H1 (cell line): ENCODE results near the gene ENPP3. TPM values are rescaled to one million over a fixed set of nuclear protein-coding genes. Genes with fewer than 3 reads are reported as not detected.
A peak's percentile ranks its signal among the peaks of the same experiment; 100 is the strongest.

Experiments
- CTCF ChIA-PET: fragments of 300-600 bp; sonication (Branson Sonifier 250); formaldehyde crosslinking; loops from one replicate; lab custom pipeline; 2021; ENCODE audit not compliant: partially characterized antibody; lab: Charles Lee
- POLR2A ChIA-PET: fragments of 300-600 bp; sonication (Branson Sonifier 250); formaldehyde crosslinking; loops from one replicate; lab custom pipeline; 2021; ENCODE audit warnings: inconsistent platforms; ENCODE audit not compliant: partially characterized antibody; lab: Charles Lee
- DNase-seq, 2 experiments: peaks; one replicate each; pipeline versions ENCODE4 v3.0.0 to v3.0.0-alpha.2; 2010 to 2022; ENCODE audit warnings: low spot score in 2 of 2, low read depth in 1 of 2, mixed read lengths in 1 of 2
- FAIRE-seq: peaks from 2 replicates; lab custom pipeline; 2011; peaks lifted over from hg19 to GRCh38; lab: Jason Lieb, UNC
- H2AFZ ChIP-seq: 2 replicates; pipeline ENCODE4 v1.8.1; 2012; ENCODE audit warnings: low read length, inconsistent platforms
- H2AK5ac ChIP-seq: 2 replicates; pipeline ENCODE4 v1.6.1; 2013; ENCODE audit warnings: low read depth, low read length
- H2BK120ac ChIP-seq: replicated peaks from 2 replicates; pipeline ENCODE3; 2013; ENCODE audit warnings: low read depth, low read length, inconsistent platforms
- H2BK12ac ChIP-seq: 2 replicates; pipeline ENCODE4 v1.6.1; 2013; ENCODE audit warnings: low read depth, low read length
- H2BK15ac ChIP-seq: 2 replicates; pipeline ENCODE4 v1.6.1; 2013; ENCODE audit warnings: low read length
- H2BK20ac ChIP-seq: 2 replicates; pipeline ENCODE4 v1.6.1; 2013; ENCODE audit warnings: low read length
- H2BK5ac ChIP-seq: 2 replicates; pipeline ENCODE4 v1.6.1; 2013; ENCODE audit warnings: low read depth, low read length
- H3K14ac ChIP-seq: 2 replicates; pipeline ENCODE4 v1.6.1; 2013; ENCODE audit warnings: inconsistent platforms; ENCODE audit not compliant: insufficient read length
- H3K18ac ChIP-seq: 2 replicates; pipeline ENCODE4 v1.6.1; 2013; ENCODE audit warnings: low read length; ENCODE audit errors: extremely low read depth
- H3K23ac ChIP-seq: 2 replicates; pipeline ENCODE4 v1.6.1; 2013; ENCODE audit warnings: inconsistent platforms; ENCODE audit not compliant: insufficient read length
- H3K23me2 ChIP-seq: 2 replicates; pipeline ENCODE4 v1.6.1; 2013; ENCODE audit warnings: low read depth, low read length
- H3K27ac ChIP-seq: 2 replicates; pipeline ENCODE4 v1.6.1; 2011; ENCODE audit warnings: low read depth, low read length, inconsistent platforms
- H3K27me3 ChIP-seq, 4 experiments: replicated peaks in 1 of 4; 1 replicate in 1 of 4; 2 replicates in 3 of 4; pipeline versions ENCODE4 v1.6.1 to v1.8.1; 2011 to 2013; ENCODE audit warnings: low read length in 3 of 4, mild to moderate bottlenecking in 3 of 4, inconsistent platforms in 2 of 4, mixed read lengths in 2 of 4, moderate library complexity in 1 of 4; ENCODE audit not compliant: control insufficient read depth in 3 of 4, insufficient read depth in 3 of 4; ENCODE audit errors: extremely low read depth in 1 of 4
- H3K36me3 ChIP-seq, 4 experiments: 2 replicates each; pipeline versions ENCODE4 v1.6.1 to v1.8.1; 2011 to 2013; ENCODE audit warnings: mild to moderate bottlenecking in 4 of 4, low read length in 3 of 4, moderate library complexity in 2 of 4, control low read depth in 1 of 4, inconsistent platforms in 1 of 4; ENCODE audit not compliant: insufficient read depth in 4 of 4, control insufficient read depth in 2 of 4
- H3K4ac ChIP-seq: replicated peaks from 2 replicates; pipeline ENCODE3; 2013; ENCODE audit warnings: low read length, low read depth, mixed read lengths, inconsistent platforms; ENCODE audit not compliant: insufficient read length
- H3K4me1 ChIP-seq, 4 experiments: replicated peaks in 1 of 4; 1 replicate in 1 of 4; 2 replicates in 3 of 4; pipeline versions ENCODE4 v1.6.1 to v1.8.1; 2011 to 2013; ENCODE audit warnings: low read length in 3 of 4, inconsistent platforms in 2 of 4, mixed read lengths in 1 of 4; ENCODE audit not compliant: insufficient read depth in 4 of 4, control insufficient read depth in 3 of 4
- H3K4me2 ChIP-seq, 2 experiments: 2 replicates each; pipeline versions ENCODE4 v1.6.1 to v1.8.1; 2011 to 2013; ENCODE audit warnings: low read depth in 2 of 2, low read length in 2 of 2, control low read depth in 1 of 2, inconsistent platforms in 1 of 2, mild to moderate bottlenecking in 1 of 2; ENCODE audit not compliant: insufficient read depth in 1 of 2
- H3K4me3 ChIP-seq, 4 experiments: fragments of 200-600, 300-600 bp in 1 of 4; sonication (generic), shearing (Covaris generic), sonication (Bioruptor Twin) in 1 of 4; 2 replicates each; pipeline versions ENCODE4 v1.5.1 to v1.8.1; 2011 to 2016; ENCODE audit warnings: low read length in 4 of 4, low read depth in 3 of 4, control low read depth in 2 of 4, inconsistent platforms in 2 of 4, mild to moderate bottlenecking in 2 of 4, mixed read lengths in 1 of 4, moderate library complexity in 1 of 4; ENCODE audit not compliant: insufficient read depth in 2 of 4; ENCODE audit errors: extremely low read depth in 1 of 4
- H3K56ac ChIP-seq: replicated peaks from 2 replicates; pipeline ENCODE3; 2013; ENCODE audit warnings: low read depth, mild to moderate bottlenecking, mixed read lengths, low read length, inconsistent platforms; ENCODE audit not compliant: insufficient read length
- H3K79me1 ChIP-seq: 2 replicates; pipeline ENCODE4 v1.6.1; 2013; ENCODE audit warnings: low read depth, low read length, control low read depth
- H3K79me2 ChIP-seq, 2 experiments: 2 replicates each; pipeline versions ENCODE4 v1.6.1 to v1.8.1; 2012 to 2013; ENCODE audit warnings: low read length in 2 of 2, mild to moderate bottlenecking in 2 of 2, inconsistent platforms in 1 of 2; ENCODE audit not compliant: insufficient read depth in 2 of 2, control insufficient read depth in 1 of 2
- H3K9ac ChIP-seq, 4 experiments: replicated peaks in 1 of 4; 1 replicate in 1 of 4; 2 replicates in 3 of 4; pipeline versions ENCODE4 v1.6.1 to v1.8.1; 2011 to 2013; ENCODE audit warnings: low read depth in 3 of 4, low read length in 3 of 4, control low read depth in 2 of 4, mild to moderate bottlenecking in 2 of 4, moderate library complexity in 2 of 4, inconsistent platforms in 1 of 4; ENCODE audit errors: extremely low read depth in 1 of 4
- H3K9me3 ChIP-seq, 2 experiments: 2 replicates each; pipeline versions ENCODE4 v1.6.1 to v1.8.1; 2012 to 2013; ENCODE audit warnings: mild to moderate bottlenecking in 2 of 2, moderate library complexity in 2 of 2, control low read depth in 1 of 2, inconsistent platforms in 1 of 2, low read depth in 1 of 2, low read length in 1 of 2, mixed read lengths in 1 of 2; ENCODE audit not compliant: insufficient read depth in 2 of 2
- H4K20me1 ChIP-seq, 2 experiments: replicated peaks in 1 of 2; 2 replicates each; pipeline versions ENCODE3 to v1.8.1; 2011 to 2013; ENCODE audit warnings: inconsistent platforms in 2 of 2, low read length in 2 of 2, mild to moderate bottlenecking in 1 of 2; ENCODE audit not compliant: insufficient read depth in 2 of 2, control insufficient read depth in 1 of 2
- H4K5ac ChIP-seq: 2 replicates; pipeline ENCODE4 v1.6.1; 2013; ENCODE audit warnings: low read length, low read depth, mixed read lengths, inconsistent platforms; ENCODE audit not compliant: insufficient read length
- H4K8ac ChIP-seq: 2 replicates; pipeline ENCODE4 v1.8.0; 2013; ENCODE audit warnings: mild to moderate bottlenecking, moderate library complexity, low read length, inconsistent platforms; ENCODE audit not compliant: insufficient read depth; ENCODE audit errors: extremely low read depth
- H4K91ac ChIP-seq: replicated peaks from 2 replicates; pipeline ENCODE3; 2013; ENCODE audit warnings: low read length, mixed read lengths, inconsistent platforms; ENCODE audit not compliant: insufficient read length
- CEBPB ChIP-seq: IDR thresholded peaks from 2 replicates; pipeline ENCODE4 v1.6.1; 2012; ENCODE audit warnings: low read depth, low read length
- KDM1A ChIP-seq: fragments of 200-600, 300-600 bp; sonication (generic); IDR thresholded peaks from 2 replicates; pipeline ENCODE4 v1.7.1; 2016; ENCODE audit warnings: mild to moderate bottlenecking, low read length, borderline replicate concordance
- WGBS, 2 experiments: shearing (Covaris generic) in 1 of 2; methylation state at CpG; one replicate each; pipeline versions ENCODE4 v1.1.6 to v1.1.7; 2013 to 2015; ENCODE audit warnings: low lambda C conversion rate in 2 of 2, mixed read lengths in 2 of 2, inconsistent platforms in 1 of 2, low coverage in 1 of 2, missing lambda C conversion rate in 1 of 2; ENCODE audit not compliant: insufficient replicate concordance in 2 of 2, insufficient coverage in 1 of 2, insufficient read length in 1 of 2; ENCODE audit errors: extremely low coverage in 1 of 2, missing lambda C conversion rate in 1 of 2; 5-methylcytosine and 5-hydroxymethylcytosine counted together
- polyA plus RNA-seq, 7 experiments: library from polyadenylated mRNA; depleted of rRNA in 3 of 7; stranded (reverse) in 5 of 7; unstranded in 2 of 7; fragments of >200 nt in 5 of 7; fragments of 200-250 nt in 2 of 7; gene quantifications; 1 replicate in 5 of 7; 2 replicates in 1 of 7; 4 replicates in 1 of 7; pipeline versions ENCODE4 v1.2.1 to v1.2.3, GENCODE V29; 2011 to 2013; ENCODE audit warnings: missing spikeins in 2 of 7, mixed read lengths in 2 of 7
- total RNA-seq: library from RNA; stranded (reverse); fragmentation: NEBNext Ultra II Directional; extraction: Animal tissue kit (Norgen Biotek cat#: 25700); gene quantifications from 2 replicates; pipeline ENCODE4 v1.2.1, GENCODE V29; 2021

Gene ENPP3
- total and polyA plus RNA-seq, 2 of the 8 experiments (the other 6 are each of a cell fraction or from before 2014, with no cell fraction given), result 0.11 TPM; not detected in 1

- TF ChIP-seq KDM1A, result no peak
- TF ChIP-seq CEBPB, result peak; percentile 72; the same call in 1 of the 2 replicates
- POLR2A ChIA-PET, result no interaction called here
- Histone ChIP-seq H3K79me2 (no peaks in the 10 kb centered on the region), H3K23me2 (no peaks in the 10 kb centered on the region), H4K91ac (no peak overlapping the region), H2BK12ac (no peak overlapping the region), H3K14ac (no peak overlapping the region), H3K4ac (no peak overlapping the region), H4K20me1 (no peaks in the 10 kb centered on the region), H3K36me3 (no peaks in the 10 kb centered on the region), H3K4me1 (no peaks in the 10 kb centered on the region), H4K5ac (no peak overlapping the region), H3K18ac (no peak overlapping the region), H3K9ac (no peak overlapping the region), H2AFZ (no peak overlapping the region), H3K9me3 (peaks cover 0 to 10% of the 10 kb centered on the region in 2 experiments; a peak in 1 of 4 replicates), H2BK20ac (no peak overlapping the region), H2AK5ac (no peak overlapping the region), H2BK120ac (no peak overlapping the region), H3K56ac (no peak overlapping the region), H3K4me3 (no peak overlapping the region), H3K23ac (no peak overlapping the region), H3K27ac (no peak overlapping the region), H2BK5ac (no peak overlapping the region), H3K27me3 (no peaks in the 10 kb centered on the region), H2BK15ac (no peak overlapping the region), H4K8ac (no peak overlapping the region), H3K4me2 (no peak overlapping the region), H3K79me1 (no peaks in the 10 kb centered on the region)
- FAIRE-seq, result no peak
- CTCF ChIA-PET, result interaction anchor here (0.8 to 1.8 kb wide), 5 partner anchors 15 to 254 kb away, joined by 3 to 5 read pairs (median 3); no protein-coding TSS in a partner anchor
- WGBS, 2 experiments, result 87% methylated on average over 4 of the region's 4 CpGs; no CpG with 5 or more reads in 1 of the 2 experiments
- no peak for DNase-seq
Observed at GRCh38 chr6:131729550-131729949, 92.4 kb downstream of the ENPP3 start.
